Stimulated activated CD8-positive, alpha-beta memory T cell treated with anti-CD3 and anti-CD28 coated beads, Interleukin-7, amount 100 ng/mL, for 1 hour (primary cell): ENCODE data around the gene DIP2C.

Experiments used
- DNase-seq, 2 donors: peaks; one replicate each; pipeline ENCODE4 v3.0.0-alpha.2; 2020; ENCODE audit warnings: low read depth in 2 of 2

The DIP2C gene

DNA sequence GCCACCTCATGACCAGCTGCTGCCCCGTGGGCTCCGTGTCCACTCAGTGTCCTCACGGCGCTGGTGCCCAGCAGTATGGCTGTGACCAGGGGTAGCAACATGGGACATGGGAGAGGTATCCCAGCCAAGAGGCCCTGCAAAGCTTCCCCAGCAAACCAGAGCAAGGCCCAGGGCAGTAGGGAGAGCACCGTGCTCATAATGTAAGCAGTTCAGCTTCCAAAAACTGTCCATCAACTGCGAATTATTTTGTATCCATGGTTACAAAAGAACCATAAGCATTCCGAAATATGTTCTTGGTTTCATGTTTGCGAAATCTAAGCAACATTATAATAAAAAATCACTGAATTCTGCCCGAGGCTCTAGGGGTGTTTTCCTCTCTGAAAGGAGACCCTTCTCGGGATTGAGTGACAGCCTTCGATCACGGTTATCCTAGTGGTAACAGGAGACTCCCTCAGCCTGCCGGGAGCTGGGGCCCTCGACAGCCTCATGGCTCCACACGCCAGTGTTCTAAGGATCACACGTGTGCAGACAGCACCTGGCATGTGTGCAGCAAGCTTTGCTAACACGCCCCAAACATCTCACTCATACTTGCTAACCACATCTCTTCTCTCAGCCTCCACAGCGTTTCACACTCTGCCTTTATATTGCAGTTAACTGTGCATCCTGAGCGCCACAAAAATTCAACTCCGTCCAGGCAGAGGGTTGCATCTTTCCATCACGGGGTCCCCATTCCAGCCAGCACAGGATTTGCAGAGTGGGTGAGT lies 117.6 kb downstream of the DIP2C start:
- DNase-seq, result no peak

- no peak for DNase-seq
These were observed 118.3 kb downstream of the DIP2C start for GRCh38 chr10:571166-571565.

- DNase-seq, result no peak
These were observed 118.8 kb downstream of the DIP2C start for GRCh38 chr10:570628-571163.

DNA sequence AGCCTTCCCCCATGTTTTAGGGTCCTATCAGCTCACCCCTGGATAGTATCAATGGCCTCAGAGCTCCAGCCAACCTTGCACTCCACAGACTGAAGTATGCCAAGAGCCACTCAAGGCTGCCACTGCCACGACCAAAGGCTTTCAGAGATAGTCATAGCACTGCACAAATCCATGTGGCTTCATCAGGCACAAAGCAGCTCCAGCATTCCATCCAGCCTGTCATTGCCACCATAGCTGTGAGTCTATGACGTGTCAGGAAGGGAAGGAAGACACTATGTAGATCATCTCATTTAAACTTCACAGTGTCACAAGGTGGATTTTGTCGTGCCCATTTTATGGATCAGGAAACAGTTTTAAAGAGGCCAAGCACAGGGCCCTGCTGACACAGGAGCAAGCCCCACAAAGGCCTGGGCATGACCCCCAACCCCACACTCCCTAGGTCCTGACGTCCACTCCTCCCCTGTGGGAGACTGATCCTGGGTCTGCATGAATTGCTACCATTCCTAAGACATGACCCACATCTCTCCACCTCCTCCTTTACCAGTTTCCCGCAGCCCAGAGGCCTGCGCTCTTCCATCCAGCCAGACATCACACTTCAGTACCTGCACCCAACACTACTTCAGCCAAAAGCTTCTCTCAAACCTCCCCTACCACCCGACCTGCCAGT lies 119.4 kb downstream of the DIP2C start:
- DNase-seq, result no peak

DNA sequence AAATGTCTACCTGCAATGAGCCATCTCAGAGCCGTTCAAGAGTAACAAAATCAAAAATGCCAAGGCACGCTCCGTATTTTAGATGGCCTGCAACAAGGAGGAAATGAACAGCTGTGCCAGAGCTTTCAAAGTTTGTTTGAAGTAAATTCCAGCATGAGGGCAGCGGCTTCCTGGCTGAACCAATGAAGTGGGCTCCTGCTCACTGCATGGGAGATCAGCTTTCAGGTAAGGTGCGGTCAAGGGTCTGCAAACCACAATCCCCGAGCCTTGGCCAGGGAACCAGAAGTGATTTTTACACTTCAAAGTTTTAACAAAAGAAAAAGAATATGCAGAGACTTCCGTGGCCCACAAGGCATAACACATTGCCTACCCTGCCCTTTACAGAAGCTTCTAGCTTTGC lies 120.6 kb downstream of the DIP2C start:
- DNase-seq, result no peak

- no peak for DNase-seq
These were observed 121.6 kb downstream of the DIP2C start for GRCh38 chr10:567869-568268.

DNA sequence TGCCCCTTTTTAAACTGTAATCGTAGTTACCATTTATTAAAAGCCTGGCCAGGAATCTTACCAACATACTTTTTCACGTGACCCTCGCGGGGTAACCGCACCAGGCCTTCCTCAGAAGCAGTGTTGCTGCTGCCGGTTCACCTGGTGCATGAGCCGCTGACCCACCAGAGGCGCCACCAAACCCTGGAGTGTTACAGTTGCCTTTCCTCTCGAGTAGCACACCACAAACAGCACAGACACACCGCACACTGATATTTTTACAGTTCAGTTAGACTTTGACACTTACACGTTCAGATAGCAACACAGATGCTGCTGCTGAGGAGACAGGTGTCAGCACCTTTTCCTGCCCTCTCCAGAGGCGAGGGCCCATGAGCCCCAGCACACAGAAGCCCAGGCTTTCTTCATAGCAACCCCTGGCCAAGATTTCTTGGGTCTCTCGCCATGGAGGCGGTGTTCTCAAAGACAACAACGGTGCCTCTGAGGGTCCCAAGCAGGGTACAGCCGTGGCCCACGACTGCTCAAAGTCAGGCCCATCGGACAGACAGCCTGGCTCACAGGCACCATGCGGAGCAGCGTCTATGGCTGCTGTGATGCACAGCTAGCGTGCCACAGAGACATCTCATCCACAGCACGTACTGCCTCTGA lies 123.1 kb downstream of the DIP2C start:
- no peak for DNase-seq

DNA sequence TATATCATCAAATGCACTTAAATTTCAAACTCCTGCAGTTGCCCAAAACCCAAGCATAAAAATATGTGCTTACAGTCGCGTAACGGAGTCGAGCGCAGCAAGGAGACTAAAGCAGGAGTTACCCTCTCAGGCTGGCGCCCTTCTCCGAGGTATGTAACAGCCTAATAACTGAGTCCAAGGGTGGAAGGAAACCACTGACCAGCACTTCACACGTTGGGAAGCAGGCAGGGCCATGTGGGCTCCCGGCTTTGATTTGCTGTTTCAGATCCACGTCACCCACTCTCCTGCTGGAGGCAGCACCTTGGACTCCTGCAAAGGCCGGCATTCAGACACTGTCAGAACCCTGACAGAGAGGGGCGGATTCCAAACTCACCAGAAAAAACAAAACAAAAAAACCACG lies 123.8 kb downstream of the DIP2C start:
- no peak for DNase-seq

DNA sequence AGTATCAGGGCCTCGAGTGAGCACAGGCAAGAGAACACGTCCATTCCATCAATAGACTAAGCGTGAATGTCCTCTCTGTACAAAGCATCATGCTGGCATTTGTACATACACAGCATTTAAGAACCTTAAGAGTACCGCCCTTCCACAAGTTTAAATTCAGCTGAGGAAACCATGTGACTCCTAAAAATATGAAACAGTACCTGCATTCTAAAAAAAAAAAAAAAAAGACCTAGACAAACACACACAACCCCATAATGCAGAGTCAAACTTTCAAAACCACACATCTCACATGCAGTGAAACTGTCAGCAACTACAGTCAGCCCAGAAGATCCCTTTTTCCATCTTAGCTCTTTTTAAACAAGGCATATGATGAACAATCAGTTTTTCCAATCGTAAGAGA lies 124.3 kb downstream of the DIP2C start:
- no peak for DNase-seq

DNA sequence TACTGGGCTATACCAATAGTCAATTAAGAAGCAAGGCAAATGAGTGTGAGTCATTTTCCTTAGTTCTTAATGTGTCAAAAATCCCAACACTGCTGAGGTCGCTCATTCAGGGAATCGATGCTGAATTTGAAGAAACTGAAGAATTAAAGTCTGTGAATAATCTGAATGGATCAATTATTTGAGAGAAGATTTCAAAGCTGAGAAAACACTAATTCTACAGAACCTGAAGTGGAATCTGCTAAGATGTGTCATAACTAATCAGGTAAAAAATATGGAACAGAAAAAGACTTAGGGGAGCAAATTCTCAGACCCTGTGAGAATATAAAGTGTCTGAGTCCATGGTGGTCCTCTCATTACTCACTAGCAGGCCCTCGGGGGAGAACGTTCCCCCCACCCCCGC lies 125.6 kb downstream of the DIP2C start:
- no peak for DNase-seq

DNA sequence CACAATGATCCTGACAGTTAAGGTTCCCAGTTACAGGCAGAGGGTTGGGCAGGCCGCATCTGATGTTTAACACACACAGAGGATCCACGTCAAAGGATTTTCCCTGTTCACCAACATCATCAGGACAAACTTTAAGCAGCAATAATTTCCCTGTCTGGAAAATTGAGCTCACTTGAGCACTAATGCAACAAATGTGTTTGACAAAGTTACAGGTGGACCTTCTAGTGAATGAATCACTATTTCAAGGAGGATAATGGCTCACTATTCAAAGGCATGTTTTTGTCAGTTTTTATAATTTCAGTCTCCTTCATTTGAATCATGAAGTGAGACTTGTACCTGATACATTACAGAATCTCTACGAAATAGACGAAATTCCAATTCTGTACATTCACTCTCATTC lies 127.3 kb downstream of the DIP2C start:
- DNase-seq, result no peak

GRCh38 chr10:561721-562120 lies 127.7 kb downstream of the DIP2C start:
- DNase-seq, result no peak

GRCh38 chr10:560314-560992 lies 129.0 kb downstream of the DIP2C start:
- DNase-seq, result no peak

DNA sequence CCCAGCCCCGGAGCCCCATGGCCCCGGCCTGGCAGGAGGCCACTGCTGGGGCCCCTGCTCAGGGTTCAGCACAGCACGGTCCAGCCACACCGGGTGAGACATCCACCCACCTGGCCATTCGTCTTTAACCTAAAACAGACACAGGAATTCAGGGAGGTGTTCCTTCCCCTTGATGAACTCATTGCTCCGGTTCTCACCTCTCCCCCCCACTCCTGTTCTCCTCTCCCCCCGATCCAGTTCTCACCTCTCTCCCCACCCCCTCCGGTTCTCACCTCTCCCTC lies 129.8 kb downstream of the DIP2C start:
- no peak for DNase-seq

DNA sequence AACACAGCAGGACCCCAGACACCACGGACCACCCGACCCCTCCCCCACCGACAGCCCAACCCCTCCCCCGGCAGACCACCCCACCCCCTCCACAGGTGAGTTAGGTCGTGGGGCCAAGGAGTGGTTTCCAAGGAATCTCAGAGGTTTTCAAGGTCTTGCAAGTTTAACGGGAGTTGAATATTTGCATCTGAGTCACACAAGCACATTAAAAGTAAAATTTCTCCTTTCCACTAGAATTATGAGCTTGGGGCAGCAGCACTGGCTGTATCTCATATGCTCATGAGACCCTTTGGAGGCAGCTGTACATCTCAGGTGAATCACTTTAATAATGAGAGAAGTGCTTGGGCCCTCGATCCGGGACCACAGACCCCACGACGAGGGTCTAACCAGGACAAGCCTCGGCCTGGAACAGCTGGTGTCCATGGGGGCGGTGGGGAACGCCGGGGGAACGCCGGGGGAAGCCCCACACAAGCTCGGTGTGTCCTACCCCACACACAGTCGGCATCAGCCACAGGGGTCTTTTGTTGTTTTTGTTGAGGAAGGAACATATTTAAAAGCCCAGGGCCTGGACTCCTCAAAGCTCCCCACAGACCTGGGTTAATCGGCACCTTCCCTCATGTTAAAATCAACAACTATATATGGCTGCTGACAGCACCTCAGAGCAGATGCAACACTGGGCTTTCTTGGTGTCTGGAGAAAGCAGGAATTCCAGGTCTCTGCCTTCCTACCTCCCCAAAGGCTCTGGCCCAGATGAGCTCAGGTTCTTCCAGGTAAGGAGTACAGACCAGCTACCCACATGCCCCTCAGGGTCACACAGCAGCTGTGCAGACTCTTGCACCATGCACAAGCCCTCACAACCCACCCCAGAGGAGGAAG lies 130.3 kb downstream of the DIP2C start:
- DNase-seq, result no peak

- no peak for DNase-seq
These were observed 131.1 kb downstream of the DIP2C start for GRCh38 chr10:558364-558763.

GRCh38 chr10:557792-558328 lies 131.6 kb downstream of the DIP2C start:
- DNase-seq, result no peak

GRCh38 chr10:556971-557637 lies 132.4 kb downstream of the DIP2C start:
- no peak for DNase-seq

- DNase-seq, result no peak
These were observed 133.7 kb downstream of the DIP2C start for GRCh38 chr10:555682-556350.

DNA sequence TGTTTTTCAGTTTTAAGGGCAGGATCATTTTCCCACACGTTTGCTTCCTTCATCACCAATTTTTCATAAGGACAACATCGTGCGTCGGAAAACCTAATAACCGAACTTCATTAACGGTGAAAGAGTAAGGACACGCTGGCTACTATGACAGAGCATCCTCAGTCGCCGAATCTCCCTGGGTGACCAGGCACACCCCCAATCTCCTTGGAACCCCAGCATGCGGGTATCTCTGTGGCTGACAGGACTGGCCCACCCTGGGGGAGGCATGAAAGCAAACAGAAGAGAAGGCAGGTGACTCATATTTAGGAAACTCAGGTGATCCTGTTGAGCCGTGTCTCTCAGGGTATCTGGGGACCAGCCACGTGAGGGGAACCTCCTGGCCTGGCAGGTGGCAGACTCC lies 134.2 kb downstream of the DIP2C start:
- DNase-seq, result no peak
